HCT116 (cell line): ENCODE measurements around the gene TMEM209. TPM values are rescaled to one million over a fixed set of nuclear protein-coding genes. Genes with fewer than 3 reads are reported as not detected.

Experiments used
- ATAC-seq: fragments of 200-7000 bp; cut with Tn5 transposase; 2 replicates; pipeline ENCODE4 v1.9.1; 2020; ENCODE audit warnings: mild to moderate bottlenecking, moderate library complexity
- BruUV-seq: library from RNA; stranded (reverse); fragments of 400-500 nt; replicated peaks from 2 replicates; lab custom pipeline; 2021; lab: Mats Ljungman, UMichigan
- CTCF ChIA-PET: fragments of 300-600 bp; sonication (Branson Sonifier 250); formaldehyde crosslinking; loops from one replicate; lab custom pipeline; 2021; ENCODE audit warnings: antibody characterized with exemption; lab: Charles Lee
- POLR2A ChIA-PET: fragments of 300-600, 350-600 bp; sonication (Branson Sonifier 250); formaldehyde crosslinking; loops from one replicate; lab custom pipeline; 2021; ENCODE audit warnings: antibody characterized with exemption; lab: Charles Lee
- RAD21 ChIA-PET, 2 experiments: fragments of 300-600 bp; sonication (Branson Sonifier 250); formaldehyde crosslinking; loops; one replicate each; lab custom pipeline; 2023; ENCODE audit warnings: low total read pairs in 2 of 2; ENCODE audit not compliant: uncharacterized antibody in 2 of 2, unreplicated experiment in 2 of 2, low non-redundant PET in 1 of 2; lab: Charles Lee
- DNase-seq: peaks from one replicate; pipeline ENCODE4 v3.0.0-alpha.2; 2010; ENCODE audit warnings: low read depth, low spot score
- H2AFZ ChIP-seq: fragments of 200-600 bp; shearing (Covaris generic), sonication (generic); 2 replicates; pipeline ENCODE4 v1.6.1; 2017; ENCODE audit warnings: low read depth, mixed run types, mixed read lengths, antibody characterized with exemption, low read length; ENCODE audit not compliant: poor library complexity, severe bottlenecking
- H3K27ac ChIP-seq: 2 replicates; pipeline ENCODE4 v1.5.1; 2012; ENCODE audit warnings: low read depth, low read length
- H3K27me3 ChIP-seq: fragments of 200-600 bp; sonication (generic); 2 replicates; pipeline ENCODE4 v1.6.1; 2016; ENCODE audit warnings: mixed run types, low read length, mixed read lengths; ENCODE audit not compliant: insufficient read depth
- H3K36me3 ChIP-seq, 2 experiments: fragments of 200-500 bp in 1 of 2; fragments of 200-600 bp in 1 of 2; sonication (Bioruptor generic) in 1 of 2; sonication (generic) in 1 of 2; 2 replicates each; pipeline versions ENCODE4 v1.5.1 to v1.6.1; 2014 to 2016; ENCODE audit warnings: low read length in 2 of 2, inconsistent platforms in 1 of 2, mixed read lengths in 1 of 2, mixed run types in 1 of 2; ENCODE audit not compliant: insufficient read depth in 2 of 2, control insufficient read depth in 1 of 2
- H3K4me1 ChIP-seq, 2 experiments: fragments of 200-600 bp in 1 of 2; sonication (generic) in 1 of 2; 2 replicates each; pipeline versions ENCODE4 v1.5.1 to v1.6.1; 2012 to 2017; ENCODE audit warnings: low read length in 2 of 2, inconsistent platforms in 1 of 2, mild to moderate bottlenecking in 1 of 2, mixed read lengths in 1 of 2, mixed run types in 1 of 2, moderate library complexity in 1 of 2; ENCODE audit not compliant: insufficient read depth in 2 of 2, control insufficient read depth in 1 of 2
- H3K4me2 ChIP-seq: fragments of 200-600 bp; sonication (generic); 2 replicates; pipeline ENCODE4 v1.6.1; 2017; ENCODE audit warnings: mixed run types, low read length, mixed read lengths
- H3K4me3 ChIP-seq, 2 experiments: fragments of 200-600 bp in 1 of 2; sonication (generic) in 1 of 2; replicated peaks in 1 of 2; 2 replicates each; pipeline ENCODE4 v1.5.1; 2011 to 2016; ENCODE audit warnings: low read length in 2 of 2, control low read depth in 1 of 2, low read depth in 1 of 2, mild to moderate bottlenecking in 1 of 2, mixed read lengths in 1 of 2, mixed run types in 1 of 2
- H3K79me2 ChIP-seq: fragments of 200-600 bp; sonication (generic); 2 replicates; pipeline ENCODE4 v1.6.1; 2017; ENCODE audit warnings: mild to moderate bottlenecking, mixed run types, low read length, moderate library complexity, mixed read lengths; ENCODE audit not compliant: insufficient read depth
- H3K9ac ChIP-seq: fragments of 200-600 bp; sonication (generic); 2 replicates; pipeline ENCODE4 v1.6.1; 2016; ENCODE audit warnings: low read length, mixed read lengths
- H3K9me2 ChIP-seq: fragments of 200-600 bp; sonication (generic), shearing (Covaris generic); 2 replicates; pipeline ENCODE4 v1.6.1; 2017; ENCODE audit warnings: mixed run types, mild to moderate bottlenecking, moderate library complexity; ENCODE audit not compliant: insufficient read depth
- H3K9me3 ChIP-seq, 2 experiments: fragments of 200-500 bp in 1 of 2; fragments of 200-600 bp in 1 of 2; sonication (Bioruptor generic) in 1 of 2; sonication (generic) in 1 of 2; 2 replicates each; pipeline ENCODE4 v1.6.1; 2014 to 2017; ENCODE audit warnings: low read length in 2 of 2, mixed read lengths in 2 of 2, inconsistent platforms in 1 of 2, low read depth in 1 of 2, mild to moderate bottlenecking in 1 of 2, mixed run types in 1 of 2, moderate library complexity in 1 of 2; ENCODE audit not compliant: control insufficient read depth in 1 of 2, insufficient read depth in 1 of 2
- H4K20me1 ChIP-seq: fragments of 200-600 bp; sonication (generic), shearing (Covaris generic); 2 replicates; pipeline ENCODE4 v1.6.1; 2017; ENCODE audit warnings: mixed run types, mild to moderate bottlenecking, moderate library complexity; ENCODE audit not compliant: insufficient read depth
- CBX3 ChIP-seq: IDR thresholded peaks from 2 replicates; pipeline ENCODE4 v1.6.1; 2012; ENCODE audit warnings: low read depth
- CEBPB ChIP-seq: IDR thresholded peaks from 2 replicates; pipeline ENCODE4 v1.6.1; 2012; ENCODE audit warnings: low read depth
- EGR1 ChIP-seq: IDR thresholded peaks from 2 replicates; pipeline ENCODE4 v1.6.1; 2012; ENCODE audit warnings: low read depth
- EZH2 ChIP-seq: fragments of 200-600 bp; sonication (generic); IDR thresholded peaks from 2 replicates; pipeline ENCODE4 v1.6.1; 2017; ENCODE audit warnings: antibody characterized with exemption, mixed run types
- JUND ChIP-seq: IDR thresholded peaks from 2 replicates; pipeline ENCODE4 v1.6.1; 2012
- POLR2AphosphoS5 ChIP-seq: IDR thresholded peaks from 2 replicates; pipeline ENCODE4 v1.6.1; 2011; ENCODE audit warnings: mild to moderate bottlenecking, low read depth, low read length, moderate library complexity
- REST ChIP-seq: IDR thresholded peaks from 2 replicates; pipeline ENCODE4 v1.6.1; 2012; ENCODE audit warnings: low read depth
- SIN3A ChIP-seq: IDR thresholded peaks from 2 replicates; pipeline ENCODE4 v1.6.1; 2012; ENCODE audit warnings: low read depth
- ZFX ChIP-seq: fragments of 450-650 bp; IDR thresholded peaks from 2 replicates; pipeline ENCODE4 v1.6.1; 2017
- ZNF274 ChIP-seq: fragments of 200-500 bp; sonication (Bioruptor generic); IDR thresholded peaks from 2 replicates; pipeline ENCODE4 v1.6.1; 2014; ENCODE audit warnings: mild to moderate bottlenecking, low read depth, low read length, inconsistent platforms
- intact Hi-C: fragments of 100-400 bp; cut with micrococcal nuclease; formaldehyde crosslinking; loops from 2 replicates; pipeline ENCODE4 v1.10.0; 2022
- total RNA-seq: library from RNA; stranded (reverse); gene quantifications from one replicate; pipeline ENCODE4 v1.2.1, GENCODE V29; 2021; ENCODE audit not compliant: unreplicated experiment
- TF ChIP-seq, protein P1 (sequence below), 3 experiments: fragments of 200-600 bp in 1 of 3; sonication (generic) in 1 of 3; IDR thresholded peaks in 2 of 3; conservative IDR thresholded peaks in 1 of 3; 2 replicates each; pipeline ENCODE4 v1.5.1; 2012 to 2017; ENCODE audit warnings: low read depth in 2 of 3, low read length in 2 of 3, antibody characterized with exemption in 1 of 3, borderline replicate concordance in 1 of 3, control low read depth in 1 of 3, mild to moderate bottlenecking in 1 of 3, mixed read lengths in 1 of 3, mixed run types in 1 of 3, moderate library complexity in 1 of 3; ENCODE audit not compliant: insufficient read depth in 1 of 3
- TF ChIP-seq, protein P2 (sequence below): IDR thresholded peaks from 2 replicates; pipeline ENCODE4 v1.6.1; 2011; ENCODE audit warnings: mild to moderate bottlenecking, low read length, moderate library complexity; ENCODE audit not compliant: insufficient replicate concordance; ENCODE audit errors: extremely low read depth

TMEM209 gene
- total RNA-seq, 1 experiment from 2014 or later, result 35.8 TPM

DNA sequence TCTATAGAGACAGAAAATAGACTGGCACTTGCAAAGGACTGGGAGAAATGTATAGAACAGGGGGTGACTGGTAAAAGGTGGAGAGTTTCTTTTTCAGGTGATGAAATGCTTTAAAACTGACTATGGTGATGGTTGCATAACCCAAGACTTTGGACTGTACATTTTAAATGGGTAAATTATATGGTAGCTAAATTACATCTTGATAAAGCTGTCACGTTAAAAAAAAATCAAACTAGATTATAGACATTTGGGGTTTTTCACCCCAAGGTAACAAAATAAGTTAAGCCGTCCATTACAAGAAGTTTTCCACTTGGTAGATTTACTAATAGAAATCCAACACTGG, 24.0 kb downstream of the TMEM209 start:
- no peak overlapping the region for H2AFZ ChIP-seq
- H3K27me3 ChIP-seq, result no peaks in the 10 kb centered on the region
- no peaks in the 10 kb centered on the region for H4K20me1 ChIP-seq
- intact Hi-C loops, result no loop called here
- peaks cover 11% of the 10 kb centered on the region; the same call in 1 of the 2 replicates for H3K79me2 ChIP-seq
- BruUV-seq, result no TSS peak
- H3K9me3 ChIP-seq, result no peaks in the 10 kb centered on the region
- ATAC-seq (no peak), DNase-seq (no peak)
- ChIA-PET RAD21 (no interaction called here), POLR2A (no interaction called here), CTCF (no interaction called here)
- H3K9ac ChIP-seq, result no peak overlapping the region
- H3K4me2 ChIP-seq, result no peak overlapping the region
- H3K36me3 ChIP-seq, result peaks cover 34 to 37% of the 10 kb centered on the region in 2 experiments; a peak in 3 of 4 replicates
- no peak overlapping the region for H3K4me3 ChIP-seq
- no peaks in the 10 kb centered on the region for H3K4me1 ChIP-seq
- TF ChIP-seq SIN3A (no peak), ZNF274 (no peak), EGR1 (no peak), POLR2AphosphoS5 (no peak), CBX3 (no peak)
- TF ChIP-seq, protein P1, sequence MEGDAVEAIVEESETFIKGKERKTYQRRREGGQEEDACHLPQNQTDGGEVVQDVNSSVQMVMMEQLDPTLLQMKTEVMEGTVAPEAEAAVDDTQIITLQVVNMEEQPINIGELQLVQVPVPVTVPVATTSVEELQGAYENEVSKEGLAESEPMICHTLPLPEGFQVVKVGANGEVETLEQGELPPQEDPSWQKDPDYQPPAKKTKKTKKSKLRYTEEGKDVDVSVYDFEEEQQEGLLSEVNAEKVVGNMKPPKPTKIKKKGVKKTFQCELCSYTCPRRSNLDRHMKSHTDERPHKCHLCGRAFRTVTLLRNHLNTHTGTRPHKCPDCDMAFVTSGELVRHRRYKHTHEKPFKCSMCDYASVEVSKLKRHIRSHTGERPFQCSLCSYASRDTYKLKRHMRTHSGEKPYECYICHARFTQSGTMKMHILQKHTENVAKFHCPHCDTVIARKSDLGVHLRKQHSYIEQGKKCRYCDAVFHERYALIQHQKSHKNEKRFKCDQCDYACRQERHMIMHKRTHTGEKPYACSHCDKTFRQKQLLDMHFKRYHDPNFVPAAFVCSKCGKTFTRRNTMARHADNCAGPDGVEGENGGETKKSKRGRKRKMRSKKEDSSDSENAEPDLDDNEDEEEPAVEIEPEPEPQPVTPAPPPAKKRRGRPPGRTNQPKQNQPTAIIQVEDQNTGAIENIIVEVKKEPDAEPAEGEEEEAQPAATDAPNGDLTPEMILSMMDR (IDR thresholded peaks at IDR 0.05 in 2 of 3, conservative IDR thresholded peaks at IDR 0.05 in 1 of 3; ENCODE audit: borderline replicate concordance in 1 of 3, insufficient read depth in 1 of 3, low read depth in 2 of 3, low read length in 2 of 3), result no peak
- no peak overlapping the region for H3K27ac ChIP-seq
- no peaks in the 10 kb centered on the region for H3K9me2 ChIP-seq

DNA sequence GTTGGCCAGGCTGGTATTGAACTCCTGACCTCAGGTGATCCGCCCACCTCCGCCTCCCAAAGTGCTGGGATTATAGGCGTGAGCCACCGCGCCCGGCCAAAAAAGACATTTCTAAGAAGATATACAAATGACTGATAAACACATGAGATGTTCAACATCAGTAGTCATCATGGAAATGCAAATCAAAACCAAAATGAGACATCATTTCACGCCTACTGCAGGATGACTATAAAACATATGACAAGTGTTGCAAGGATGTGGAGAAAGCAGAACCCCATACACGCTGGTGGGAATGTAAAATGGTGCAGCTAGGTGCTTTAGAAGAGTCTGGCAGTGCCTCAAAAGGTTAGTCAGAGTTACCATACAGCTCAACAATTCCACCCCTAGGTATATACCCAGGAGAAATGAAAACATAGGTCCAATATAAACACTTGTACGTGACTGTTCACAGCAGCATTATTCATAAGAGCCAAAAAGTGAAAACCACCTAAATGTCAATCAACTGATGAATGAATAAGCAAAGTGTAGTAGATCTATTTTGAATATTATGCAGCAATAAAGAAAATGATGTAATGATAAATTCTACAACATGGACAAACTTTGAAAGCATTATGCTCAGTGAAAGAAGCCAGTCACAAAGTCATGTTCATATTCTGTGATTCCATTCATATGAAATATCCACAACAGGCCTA, 24.5 kb downstream of the TMEM209 start:
- DNase-seq (no peak), ATAC-seq (no peak)
- BruUV-seq, result no TSS peak
- Histone ChIP-seq H3K4me3 (no peak overlapping the region), H3K9ac (no peak overlapping the region), H3K4me1 (no peaks in the 10 kb centered on the region), H3K79me2 (peaks cover 11% of the 10 kb centered on the region; the same call in 1 of the 2 replicates), H4K20me1 (no peaks in the 10 kb centered on the region)
- TF ChIP-seq EGR1 (no peak), REST (no peak), EZH2 (no peak), CEBPB (no peak), JUND (no peak), ZFX (no peak), CBX3 (no peak)
- TF ChIP-seq, protein P2, sequence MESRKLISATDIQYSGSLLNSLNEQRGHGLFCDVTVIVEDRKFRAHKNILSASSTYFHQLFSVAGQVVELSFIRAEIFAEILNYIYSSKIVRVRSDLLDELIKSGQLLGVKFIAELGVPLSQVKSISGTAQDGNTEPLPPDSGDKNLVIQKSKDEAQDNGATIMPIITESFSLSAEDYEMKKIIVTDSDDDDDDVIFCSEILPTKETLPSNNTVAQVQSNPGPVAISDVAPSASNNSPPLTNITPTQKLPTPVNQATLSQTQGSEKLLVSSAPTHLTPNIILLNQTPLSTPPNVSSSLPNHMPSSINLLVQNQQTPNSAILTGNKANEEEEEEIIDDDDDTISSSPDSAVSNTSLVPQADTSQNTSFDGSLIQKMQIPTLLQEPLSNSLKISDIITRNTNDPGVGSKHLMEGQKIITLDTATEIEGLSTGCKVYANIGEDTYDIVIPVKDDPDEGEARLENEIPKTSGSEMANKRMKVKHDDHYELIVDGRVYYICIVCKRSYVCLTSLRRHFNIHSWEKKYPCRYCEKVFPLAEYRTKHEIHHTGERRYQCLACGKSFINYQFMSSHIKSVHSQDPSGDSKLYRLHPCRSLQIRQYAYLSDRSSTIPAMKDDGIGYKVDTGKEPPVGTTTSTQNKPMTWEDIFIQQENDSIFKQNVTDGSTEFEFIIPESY, result no peak
- TF ChIP-seq, all 23 proteins: peak for 0
- Histone ChIP-seq H3K4me2 (no peak overlapping the region), H3K9me3 (no peaks in the 10 kb centered on the region), H3K27me3 (no peaks in the 10 kb centered on the region), H2AFZ (no peak overlapping the region), H3K36me3 (peaks cover 34 to 39% of the 10 kb centered on the region in 2 experiments; a peak in 3 of 4 replicates), H3K9me2 (no peaks in the 10 kb centered on the region), H3K27ac (no peak overlapping the region)
- CTCF ChIA-PET, result no interaction called here
- POLR2A ChIA-PET, result no interaction called here
- RAD21 ChIA-PET, result no interaction called here
- intact Hi-C loops, result no loop called here
